ENCODE results near the gene NR5A2.

The NR5A2 gene

DNA sequence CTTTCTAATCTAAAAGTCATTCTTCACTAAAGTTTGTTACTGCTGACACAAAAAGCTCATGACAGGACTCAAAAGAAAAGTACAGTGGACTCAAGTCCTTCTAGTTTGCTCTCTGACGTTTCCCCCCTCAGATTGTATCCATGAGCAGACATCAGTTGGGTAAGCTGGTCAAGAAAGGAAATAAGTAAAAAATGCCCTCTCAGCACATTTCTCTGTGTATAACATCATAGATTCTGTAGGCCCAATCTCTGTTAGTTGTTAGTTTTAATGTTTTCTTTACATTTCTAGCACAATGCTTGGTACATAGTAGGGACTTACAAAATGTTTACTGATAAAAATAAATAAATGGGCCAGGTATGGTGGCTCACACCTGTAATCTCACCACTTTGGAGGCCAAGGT lies 96.8 kb downstream of the NR5A2 start:
- no peak for DNase-seq (ENCODE audit: low read depth)

DNA sequence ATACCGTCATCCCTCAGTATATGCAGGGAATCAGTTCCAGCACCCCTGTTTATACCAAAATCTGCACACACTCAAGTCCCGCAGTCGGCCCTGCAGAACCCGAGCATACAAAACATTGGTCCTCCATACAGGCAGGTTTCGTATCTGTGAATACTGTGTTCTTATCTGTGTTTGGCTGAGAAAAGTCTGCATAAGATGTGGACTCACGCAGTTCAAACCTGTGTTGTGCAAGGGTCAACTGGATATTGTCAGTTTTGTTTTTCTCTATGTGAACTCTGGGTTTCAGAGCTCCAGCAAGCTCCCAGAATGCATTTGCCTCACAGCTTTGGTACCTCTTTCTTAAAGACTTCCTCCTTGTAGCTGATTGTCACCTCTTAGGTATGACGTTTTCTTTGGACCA lies 100.6 kb downstream of the NR5A2 start:
- no peak for DNase-seq (ENCODE audit: low read depth)

DNA sequence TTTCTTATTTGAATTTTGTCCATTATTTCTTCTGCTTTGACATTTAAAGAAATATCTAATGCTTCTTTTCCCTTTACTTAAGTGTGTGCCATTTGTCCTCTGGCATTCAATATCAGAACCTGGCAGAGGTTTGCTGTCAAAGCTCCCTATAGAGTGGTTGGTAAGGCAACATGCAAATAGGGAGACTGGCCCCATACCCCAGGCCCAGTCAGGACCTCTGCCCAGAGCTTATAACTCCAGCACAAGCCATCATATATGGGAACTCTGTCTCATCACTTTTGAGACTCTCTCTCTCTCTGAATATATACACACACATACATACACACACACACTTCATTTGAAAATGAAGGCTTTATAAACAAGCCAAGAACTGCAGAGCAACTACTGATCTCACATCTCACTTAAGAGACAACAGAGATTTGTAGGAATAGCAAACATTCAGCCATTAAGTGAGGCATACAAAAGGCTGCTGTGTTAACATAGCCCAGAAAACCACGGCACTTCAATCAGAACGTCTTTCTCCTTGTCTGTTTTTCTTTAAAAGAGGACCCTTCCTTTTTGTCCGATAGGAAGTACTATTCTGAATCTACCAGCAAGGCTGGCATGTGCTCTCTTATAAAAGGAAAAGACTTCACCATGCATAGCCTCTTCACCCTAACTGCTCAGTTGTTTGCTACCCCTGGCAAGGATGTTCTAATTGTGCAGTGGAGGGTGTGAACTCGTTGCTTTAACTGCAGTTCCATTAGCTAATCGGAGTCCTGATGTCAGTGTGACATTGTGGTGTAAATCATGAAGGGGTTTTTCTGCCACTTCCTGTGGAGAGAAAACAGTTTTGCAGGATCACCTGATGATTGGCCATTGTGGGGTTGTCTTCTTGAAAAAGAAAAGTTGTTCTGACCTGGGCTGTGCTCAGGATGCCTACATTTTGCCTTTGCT lies 101.7 kb downstream of the NR5A2 start:
- no peak for DNase-seq (ENCODE audit: low read depth)

DNA sequence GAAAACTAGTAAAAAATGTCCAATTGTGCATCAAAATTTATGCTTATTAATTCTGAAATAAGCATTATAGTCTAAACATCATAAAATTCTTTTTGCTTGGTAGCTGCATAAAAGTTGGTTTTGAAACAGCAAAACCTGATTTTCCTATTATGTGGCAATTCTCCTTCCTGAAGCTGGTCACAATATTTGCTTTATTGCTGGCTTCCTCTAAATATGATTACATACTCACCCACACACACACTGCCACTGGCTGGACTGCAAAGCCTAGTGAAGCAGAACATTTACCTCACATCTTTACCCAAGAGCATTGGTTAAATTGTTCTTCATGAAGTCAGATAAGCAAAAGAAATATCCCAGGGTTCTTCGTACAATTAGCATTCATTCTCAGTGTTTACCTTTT lies 103.0 kb downstream of the NR5A2 start:
- no peak for DNase-seq (ENCODE audit: low read depth)

DNA sequence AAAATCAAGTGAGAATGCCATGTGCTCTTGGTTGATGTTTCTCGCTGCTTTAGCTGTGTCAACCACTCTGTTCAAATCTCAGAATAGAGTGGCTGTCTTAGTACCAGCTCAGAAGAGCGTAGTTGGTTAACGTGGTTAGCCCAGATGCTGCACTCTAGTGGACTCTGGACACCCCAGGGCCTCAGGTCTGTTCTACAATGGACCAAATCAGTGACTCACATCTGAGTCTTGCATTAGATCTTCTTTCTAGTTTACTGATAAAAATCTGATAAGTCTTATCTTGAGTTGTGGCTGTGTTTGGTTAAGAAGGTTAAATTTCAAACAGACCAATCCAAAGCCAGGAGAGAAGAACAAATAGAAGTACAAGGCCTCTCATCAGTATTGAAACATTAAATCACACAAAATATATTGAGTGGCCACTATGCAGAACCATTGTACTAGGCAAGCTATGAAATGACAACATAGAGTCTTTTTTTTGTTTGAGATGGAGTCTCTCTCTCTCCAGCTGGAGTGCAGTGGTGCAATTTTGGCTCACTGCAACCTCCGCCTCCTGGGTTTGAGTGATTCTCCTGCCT lies 104.1 kb downstream of the NR5A2 start:
- DNase-seq (ENCODE audit: low read depth): no peak

DNA sequence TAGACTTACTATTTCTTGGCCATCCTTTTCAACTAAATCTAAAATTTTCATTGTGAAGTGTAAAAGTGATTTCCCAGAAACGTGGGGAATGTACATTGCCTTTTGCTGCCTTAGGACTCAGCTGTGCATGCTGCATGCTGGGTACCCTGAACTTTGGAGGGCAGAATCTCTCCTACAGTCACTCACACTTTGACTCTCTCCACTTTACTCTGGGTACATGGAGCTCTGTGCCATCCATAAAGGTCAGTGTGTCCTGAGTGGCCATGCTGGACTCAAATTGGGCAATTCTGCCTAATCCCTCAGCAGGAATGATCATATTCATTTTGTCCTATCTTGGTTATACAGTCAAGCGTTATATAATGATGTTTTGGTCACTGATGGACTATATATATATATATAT lies 105.6 kb downstream of the NR5A2 start:
- DNase-seq (ENCODE audit: low read depth): no peak

DNA sequence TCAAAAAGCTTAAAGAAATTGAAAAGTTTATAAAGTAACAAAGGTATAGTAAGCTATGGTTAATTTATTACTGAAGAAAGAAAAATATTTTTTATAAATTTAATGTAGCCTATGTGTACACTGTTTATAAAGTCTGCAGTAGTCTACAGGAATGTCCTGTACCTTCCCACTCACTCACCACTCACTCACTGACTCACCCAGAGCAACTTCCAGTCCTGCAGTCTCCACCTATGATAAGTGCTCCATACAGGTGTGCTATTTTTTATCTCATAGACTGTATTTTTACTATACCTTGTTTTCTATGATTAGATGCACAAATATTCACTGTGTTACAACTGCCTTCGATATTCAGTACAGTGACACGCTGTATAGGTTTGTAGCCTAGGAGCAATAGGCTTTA lies 106.6 kb downstream of the NR5A2 start:
- no peak for DNase-seq (ENCODE audit: low read depth)

DNA sequence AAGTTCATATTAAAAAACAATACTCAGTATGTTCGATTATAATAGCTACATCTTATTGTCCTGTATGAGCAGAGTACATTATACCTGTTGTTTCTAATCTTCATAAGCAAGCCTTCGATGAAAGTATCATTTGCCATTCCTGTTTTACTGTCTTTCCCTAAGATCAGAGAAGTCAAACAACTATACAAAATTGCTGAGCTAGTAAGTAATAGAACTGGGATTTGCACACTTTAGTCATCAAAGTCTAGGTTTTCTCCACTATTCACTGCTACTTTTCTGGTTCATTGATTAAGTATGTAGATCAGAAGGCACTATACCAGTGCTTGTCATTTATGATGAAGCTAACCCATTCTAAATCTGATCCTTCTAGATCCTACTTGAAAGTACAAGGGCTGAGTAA lies 108.9 kb downstream of the NR5A2 start:
- no peak for DNase-seq (ENCODE audit: low read depth)

DNA sequence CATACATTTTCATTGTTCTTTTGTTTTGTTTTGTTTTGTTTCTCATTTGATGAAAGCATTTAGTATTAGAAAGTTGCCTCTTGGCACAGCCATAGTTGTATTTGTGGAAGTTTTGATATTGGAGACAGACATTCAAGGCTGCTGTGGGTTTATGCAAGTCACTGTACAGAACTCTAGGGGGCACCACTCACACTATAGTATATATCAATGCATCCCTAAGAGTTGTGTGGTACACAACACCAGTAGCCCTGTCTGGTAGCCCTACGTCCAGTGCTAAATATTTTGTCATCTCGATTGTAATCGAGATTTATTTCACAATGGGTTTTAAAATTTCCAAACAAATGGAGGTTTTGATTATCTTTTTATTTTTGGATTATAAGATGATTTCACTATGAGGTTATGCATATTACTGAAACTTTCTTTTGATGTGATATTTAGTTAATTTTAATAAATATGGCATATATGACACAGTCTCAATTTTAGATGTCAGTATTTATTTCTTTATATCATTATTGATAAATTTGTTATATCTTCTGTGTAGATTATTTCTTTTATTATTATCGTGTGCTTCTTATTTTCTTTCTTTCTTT lies 112.2 kb downstream of the NR5A2 start:
- peak; percentile 66 for DNase-seq (ENCODE audit: low read depth)

DNA sequence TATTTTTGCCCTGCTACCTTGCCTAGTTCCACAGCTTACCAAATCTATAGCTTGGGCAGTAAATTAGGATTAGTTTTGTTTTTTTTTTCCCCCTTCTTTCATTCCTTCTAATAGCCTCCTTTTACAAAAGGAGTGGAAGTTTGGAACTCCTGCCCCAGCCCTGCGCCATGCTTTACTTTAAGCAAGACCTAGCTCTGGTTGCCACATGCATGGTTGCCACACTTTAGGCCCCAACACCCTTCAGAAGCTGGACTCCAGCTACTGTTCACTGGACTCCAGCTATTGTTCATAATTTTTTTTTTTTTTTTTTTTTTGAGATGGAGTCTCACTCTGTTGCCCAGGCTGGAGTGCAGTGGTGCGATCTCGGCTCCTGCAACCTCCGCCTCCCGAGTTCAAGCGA lies 115.8 kb downstream of the NR5A2 start:
- no peak for DNase-seq (ENCODE audit: low read depth)

DNA sequence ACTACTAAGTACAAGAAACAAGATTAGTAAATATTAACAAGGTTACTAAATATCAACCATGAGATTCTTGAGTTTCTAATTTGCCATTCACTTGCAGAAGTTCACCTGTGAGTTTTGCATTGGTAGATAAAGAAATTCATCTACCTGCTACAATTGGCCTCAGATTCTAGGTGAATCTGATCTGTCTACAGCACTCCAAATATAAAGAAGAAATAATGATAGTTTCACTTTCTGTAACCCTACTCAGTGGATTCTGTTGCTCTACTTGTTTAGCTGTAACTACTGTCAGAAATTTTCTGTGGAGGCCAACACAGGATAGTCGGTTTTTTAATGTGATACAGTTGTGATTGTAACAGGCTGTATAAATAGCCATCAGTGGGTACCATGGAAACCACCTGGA lies 118.6 kb downstream of the NR5A2 start:
- no peak for DNase-seq (ENCODE audit: low read depth)

DNA sequence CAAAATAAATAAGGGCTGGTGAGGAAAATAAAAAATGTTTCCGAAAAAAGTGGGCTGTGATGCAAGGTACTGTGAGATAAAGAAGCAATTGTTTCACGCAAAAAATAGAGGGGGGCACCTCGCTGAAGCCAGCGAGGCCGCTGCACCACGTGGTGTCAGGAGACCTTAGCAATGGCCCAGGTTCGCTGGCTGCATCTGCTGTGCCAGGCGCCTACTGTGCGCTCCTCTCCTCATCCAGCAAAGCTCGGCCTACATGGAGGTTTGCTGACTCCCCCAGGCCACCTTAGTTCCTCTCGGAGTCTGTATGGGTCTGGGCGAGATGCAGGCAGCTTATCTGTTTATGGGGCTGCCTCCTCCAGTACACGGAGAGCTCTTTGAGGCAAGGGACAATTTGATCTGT lies 119.6 kb downstream of the NR5A2 start:
- DNase-seq (ENCODE audit: low read depth): no peak

DNA sequence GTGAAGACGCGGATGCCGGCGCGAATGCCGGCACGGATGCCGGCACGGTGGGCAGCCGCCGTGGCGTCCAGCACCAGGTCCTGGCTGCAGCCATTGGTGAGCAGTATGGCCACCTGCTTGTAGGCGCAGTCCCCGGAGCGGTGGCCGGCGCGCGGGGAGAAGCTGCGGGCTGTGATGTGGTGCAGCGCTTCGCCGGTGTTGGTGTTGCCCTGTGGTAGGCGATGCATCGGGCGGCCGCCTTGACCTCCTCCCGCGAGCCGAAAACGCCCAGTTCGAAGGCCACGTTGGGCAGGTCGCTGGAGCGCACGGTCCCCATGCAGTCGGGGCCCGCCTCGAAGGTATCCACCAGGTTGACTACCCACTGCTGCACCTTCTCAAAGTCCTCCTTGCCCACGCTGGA lies 120.2 kb downstream of the NR5A2 start:
- no peak for DNase-seq (ENCODE audit: low read depth)

DNA sequence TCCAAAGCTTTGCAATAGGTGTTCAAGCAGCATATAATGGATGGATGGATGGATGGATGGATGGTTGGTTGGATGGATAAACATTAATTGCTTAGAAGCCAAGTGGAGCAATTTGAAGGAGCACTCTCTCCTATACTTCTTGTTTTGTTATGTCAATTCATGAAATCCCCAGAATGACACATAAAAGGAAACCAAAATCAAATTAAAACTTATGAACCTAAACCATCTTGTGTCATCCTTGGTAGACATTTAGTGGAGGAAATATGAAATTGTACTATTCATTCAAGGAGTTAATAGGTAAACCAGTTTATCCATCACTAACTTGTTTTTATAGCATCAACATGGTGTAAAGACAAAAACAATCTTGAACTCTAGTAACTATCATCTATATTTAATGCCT lies 122.5 kb downstream of the NR5A2 start:
- no peak for DNase-seq (ENCODE audit: low read depth)

DNA sequence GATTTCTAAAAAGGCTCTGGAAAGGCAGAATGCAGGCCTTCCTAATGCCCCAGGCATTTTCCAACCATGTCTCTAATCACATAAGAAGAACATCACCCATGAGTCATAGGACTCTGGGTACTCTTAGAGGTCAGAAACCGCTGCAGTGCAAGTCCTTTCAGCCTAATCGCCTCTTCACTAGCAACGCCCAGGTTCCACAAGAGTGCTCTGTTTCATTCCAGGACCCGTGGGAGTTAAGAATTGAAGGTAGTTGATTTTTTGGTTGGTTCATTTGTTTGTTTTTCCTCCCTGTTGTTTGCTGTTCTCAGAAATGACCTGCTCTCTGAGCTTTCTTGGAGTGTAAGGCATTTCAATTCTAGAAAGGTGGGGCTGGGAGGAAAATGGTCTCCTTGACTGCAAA lies 123.2 kb downstream of the NR5A2 start:
- DNase-seq (ENCODE audit: low read depth): peak; percentile 57

DNA sequence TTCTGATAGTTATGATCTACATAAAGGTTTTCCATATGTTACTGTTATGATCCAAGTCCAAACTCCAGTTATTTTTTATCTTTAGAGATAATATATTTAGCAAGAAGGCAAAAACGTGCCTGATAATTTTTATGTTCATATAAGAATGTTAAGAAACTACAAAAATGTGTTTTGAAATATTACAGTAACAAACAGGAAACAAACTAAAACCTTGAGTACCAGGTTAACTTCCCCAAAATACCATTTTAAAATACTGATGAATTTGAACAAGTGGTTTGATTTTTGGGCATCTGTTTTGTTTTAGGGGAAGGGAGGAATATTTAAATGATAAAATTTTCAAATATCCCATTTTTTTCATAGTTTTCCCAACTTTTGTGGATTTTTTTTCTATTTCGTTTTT lies 124.8 kb downstream of the NR5A2 start:
- no peak for DNase-seq (ENCODE audit: low read depth)

DNA sequence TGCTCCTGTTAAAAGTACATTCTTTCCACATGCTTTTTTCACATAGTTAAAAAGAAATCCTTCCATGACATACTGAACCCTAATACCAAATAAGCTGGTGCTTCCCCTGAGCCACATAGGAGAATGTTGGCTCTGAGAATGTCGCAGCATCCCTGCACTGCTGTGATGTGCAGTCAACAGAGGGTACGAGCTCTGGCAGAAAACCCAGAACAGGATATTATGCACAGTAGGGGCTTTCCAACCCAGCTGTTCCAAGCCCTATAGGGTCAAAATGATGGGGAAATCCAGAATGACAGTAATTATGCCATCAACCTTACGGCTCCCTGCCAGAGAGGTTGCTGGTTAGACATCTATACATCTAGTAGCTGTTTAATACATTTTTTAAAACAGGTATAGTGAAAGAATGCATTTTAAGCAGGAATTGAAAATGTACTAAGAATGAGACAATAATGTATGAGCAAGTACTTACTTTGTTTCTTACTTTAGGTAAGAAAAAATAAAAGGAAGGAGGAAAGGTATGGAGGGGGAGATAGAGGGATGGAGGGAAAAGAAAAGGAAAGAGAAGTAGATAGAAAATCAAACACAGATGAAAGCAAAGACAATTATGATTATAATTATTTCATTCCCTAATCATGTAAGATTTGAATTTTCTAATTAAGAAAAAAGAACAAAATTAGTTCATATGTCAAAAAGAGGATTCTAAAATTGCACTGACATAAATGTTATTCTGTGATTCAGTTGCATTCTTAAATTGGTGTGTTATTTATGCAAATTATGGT lies 126.0 kb downstream of the NR5A2 start:
- no peak for DNase-seq (ENCODE audit: low read depth)

DNA sequence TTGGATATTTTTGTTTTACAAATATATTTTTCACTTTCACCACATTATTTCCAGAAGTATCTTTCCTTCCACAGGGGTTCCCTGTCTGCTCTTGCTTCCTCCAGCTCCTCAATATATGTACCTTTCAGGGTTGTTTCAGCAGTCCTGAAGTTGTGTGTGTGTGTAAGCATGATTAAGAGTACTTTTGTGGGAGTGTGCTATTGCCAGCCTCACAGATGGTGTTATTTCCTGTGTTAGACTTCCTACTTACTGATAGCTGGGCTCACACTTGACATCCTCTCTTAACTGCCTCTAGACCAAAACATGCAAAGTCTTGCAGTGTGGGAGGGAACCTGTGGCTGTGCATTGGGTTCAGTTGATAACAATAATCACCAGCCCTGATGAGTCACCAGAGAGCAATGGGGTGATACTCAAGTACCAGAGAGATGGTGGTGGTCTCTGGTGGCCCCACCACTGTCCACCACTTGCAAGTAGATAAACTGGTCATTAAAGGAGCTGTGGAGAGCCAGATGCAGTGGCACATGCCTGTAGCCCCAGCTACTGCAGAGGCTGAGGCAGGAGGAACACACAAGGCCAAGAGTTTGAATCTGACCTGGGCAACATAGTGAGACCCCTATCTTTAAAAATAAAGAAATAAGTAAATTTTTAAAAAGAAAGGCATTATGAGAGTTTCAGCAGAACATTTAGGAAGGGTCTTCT lies 126.7 kb downstream of the NR5A2 start:
- DNase-seq (ENCODE audit: low read depth): no peak

DNA sequence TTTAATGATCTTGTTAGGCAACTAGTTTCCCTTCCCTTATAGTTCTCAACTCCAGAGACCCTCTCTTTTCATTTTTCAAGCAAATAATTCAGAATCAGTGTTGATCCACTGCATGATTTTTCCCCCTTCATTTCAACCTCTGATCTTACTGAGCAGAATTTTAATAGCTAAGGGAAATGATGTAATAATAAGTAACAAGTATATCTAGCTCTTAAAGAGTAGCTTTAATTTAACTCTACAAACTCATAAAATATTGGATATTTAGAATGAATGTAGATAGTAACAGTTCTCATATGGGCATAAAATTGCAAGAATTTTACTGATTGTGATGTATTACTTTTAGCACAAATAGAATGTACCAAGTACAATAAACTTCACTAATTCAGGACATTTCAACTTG lies 130.2 kb downstream of the NR5A2 start:
- DNase-seq (ENCODE audit: low read depth): no peak

DNA sequence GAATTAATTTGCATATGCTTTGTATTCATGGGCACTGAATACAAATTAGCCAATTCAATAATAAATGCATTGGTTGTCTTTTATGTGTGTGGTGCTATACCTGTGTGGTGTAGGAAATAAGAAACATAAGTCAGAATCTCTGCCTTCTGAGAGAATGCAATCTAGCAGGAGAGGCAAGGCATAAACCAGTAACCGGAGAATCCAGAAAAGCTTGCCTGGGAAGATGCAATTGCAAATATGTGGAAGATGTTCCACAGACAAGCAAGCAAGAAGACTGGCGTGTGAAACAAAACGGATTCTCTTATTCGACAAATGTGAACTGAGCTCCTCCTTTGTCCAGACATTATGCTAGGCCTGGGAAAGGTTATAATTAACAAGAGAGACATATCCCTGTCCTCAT lies 134.3 kb downstream of the NR5A2 start:
- DNase-seq (ENCODE audit: low read depth): no peak

DNA sequence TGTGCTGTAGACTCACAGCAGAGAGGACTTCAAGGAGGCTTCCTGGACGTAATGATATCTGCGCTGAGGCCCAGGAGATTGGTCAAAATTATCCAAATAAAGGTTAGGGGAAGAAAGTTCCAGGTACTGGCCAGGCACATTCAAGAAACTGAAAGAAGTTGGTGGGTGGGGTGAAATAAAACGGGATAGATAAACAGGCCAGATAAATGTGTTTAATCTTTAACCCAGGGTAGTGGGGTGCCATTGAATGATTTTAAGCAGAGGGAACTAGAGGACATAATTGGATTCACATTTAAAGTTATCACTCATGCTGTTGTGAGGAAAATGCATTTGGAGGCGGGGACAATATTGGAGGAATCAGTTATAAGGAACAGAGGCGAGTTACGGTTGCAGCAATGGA lies 134.7 kb downstream of the NR5A2 start:
- DNase-seq (ENCODE audit: low read depth): no peak

DNA sequence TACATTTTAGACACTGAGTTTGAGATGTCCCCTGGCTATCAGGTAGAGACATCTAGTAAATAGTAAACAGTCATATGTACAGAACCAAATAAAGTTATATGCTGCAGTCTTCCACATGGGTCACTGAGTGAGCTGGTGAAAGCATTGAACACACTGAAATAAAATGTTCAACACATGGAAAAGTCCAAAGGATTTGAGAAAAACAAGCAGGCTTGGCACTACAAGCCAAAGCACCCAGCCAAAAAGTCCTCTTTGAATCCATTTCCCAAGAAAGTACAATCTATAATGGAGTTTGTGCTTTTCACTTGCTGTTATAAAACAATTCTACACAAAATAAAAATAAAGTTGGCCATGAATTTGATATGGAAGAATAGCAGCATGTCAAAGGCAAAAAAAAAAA lies 135.4 kb downstream of the NR5A2 start:
- DNase-seq (ENCODE audit: low read depth): no peak
